ENCODE data around the gene PCDHGA11.

- no peak for TF ChIP-seq CTCF (IDR thresholded peaks at IDR 0.05)
- no peak for TF ChIP-seq POLR2A (IDR thresholded peaks at IDR 0.05)
Observed at GRCh38 chr5:141465351-141465750, 44.5 kb downstream of the PCDHGA11 start.
